HepG2 (cell line): ENCODE results near the gene PSD. TPM values are rescaled to one million over a fixed set of nuclear protein-coding genes. Genes with fewer than 3 reads are reported as not detected.

Experiments
- ATAC-seq: fragments of 200-7000 bp; cut with Tn5 transposase; 3 replicates; pipeline ENCODE4 v1.9.1; 2020; ENCODE audit warnings: mild to moderate bottlenecking, moderate library complexity
- BruUV-seq: library from RNA; stranded (reverse); fragments of 400-500 nt; replicated peaks from 2 replicates; lab custom pipeline; 2021; lab: Mats Ljungman, UMichigan
- CTCF ChIA-PET: fragments of 300-600 bp; formaldehyde crosslinking; extraction: SDS; loops from one replicate; lab custom pipeline; 2021; ENCODE audit warnings: low total read pairs, inconsistent platforms, low intra/inter-chr PET ratio; lab: Yijun Ruan, JAX
- POLR2A ChIA-PET: fragments of 350-600 bp; sonication (Branson Sonifier 250); formaldehyde crosslinking; loops from one replicate; lab custom pipeline; 2020; ENCODE audit warnings: antibody characterized with exemption, inconsistent platforms; lab: Yijun Ruan, JAX
- DNase-seq: peaks from one replicate; pipeline ENCODE4 v3.0.0-alpha.2; 2015; ENCODE audit warnings: low spot score
- FAIRE-seq: peaks from 3 replicates; lab custom pipeline; 2011; peaks lifted over from hg19 to GRCh38; lab: Jason Lieb, UNC
- H2AFZ ChIP-seq: one replicate; pipeline ENCODE4 v1.6.1; 2011; ENCODE audit warnings: low read length, inconsistent platforms
- H3K27ac ChIP-seq: fragments of 300-600 bp; 3 replicates; pipeline ENCODE4 v1.8.0; 2011; ENCODE audit warnings: mixed run types, mild to moderate bottlenecking, mixed read lengths, low read length, inconsistent platforms; ENCODE audit not compliant: insufficient read depth; ENCODE audit errors: extremely low read length
- H3K27me3 ChIP-seq, 2 experiments: fragments of 200-600 bp in 1 of 2; 2 replicates in 1 of 2; 3 replicates in 1 of 2; pipeline versions ENCODE4 v1.6.0 to v1.8.0; 2011; ENCODE audit warnings: low read length in 2 of 2, mild to moderate bottlenecking in 2 of 2, moderate library complexity in 2 of 2, inconsistent platforms in 1 of 2; ENCODE audit not compliant: insufficient read depth in 2 of 2, control insufficient read depth in 1 of 2
- H3K36me3 ChIP-seq, 2 experiments: fragments of 200-600 bp in 1 of 2; replicated peaks in 1 of 2; 2 replicates in 1 of 2; 3 replicates in 1 of 2; pipeline versions ENCODE4 v1.5.1 to v1.8.0; 2011; ENCODE audit warnings: low read length in 2 of 2, inconsistent platforms in 1 of 2; ENCODE audit not compliant: insufficient read depth in 2 of 2, control insufficient read depth in 1 of 2
- H3K4me1 ChIP-seq: 2 replicates; pipeline ENCODE4 v1.5.1; 2012; ENCODE audit warnings: low read length, inconsistent platforms; ENCODE audit not compliant: insufficient read depth
- H3K4me2 ChIP-seq: 2 replicates; pipeline ENCODE4 v1.6.0; 2011; ENCODE audit warnings: low read depth, low read length, inconsistent platforms
- H3K4me3 ChIP-seq, 3 experiments: fragments of 200-600 bp in 1 of 3; sonication (generic), shearing (Covaris generic) in 1 of 3; replicated peaks in 1 of 3; 2 replicates each; pipeline ENCODE4 v1.5.1; 2011 to 2016; ENCODE audit warnings: low read length in 3 of 3, inconsistent platforms in 2 of 3, low read depth in 2 of 3, mild to moderate bottlenecking in 2 of 3, control low read depth in 1 of 3, mixed read lengths in 1 of 3; ENCODE audit not compliant: insufficient read depth in 1 of 3
- H3K79me2 ChIP-seq: one replicate; pipeline ENCODE4 v1.6.1; 2011; ENCODE audit warnings: low read length, inconsistent platforms; ENCODE audit not compliant: insufficient read depth
- H3K9ac ChIP-seq: 2 replicates; pipeline ENCODE4 v1.6.0; 2011; ENCODE audit warnings: mild to moderate bottlenecking, low read depth, low read length, inconsistent platforms; ENCODE audit not compliant: insufficient read depth
- H3K9me3 ChIP-seq: 2 replicates; pipeline ENCODE4 v1.5.1; 2012; ENCODE audit warnings: mild to moderate bottlenecking, low read length
- H4K20me1 ChIP-seq: 2 replicates; pipeline ENCODE4 v1.6.0; 2011; ENCODE audit warnings: inconsistent platforms, mild to moderate bottlenecking, low read length, moderate library complexity; ENCODE audit not compliant: insufficient read depth
- BCL6 ChIP-seq: IDR thresholded peaks from 2 replicates; pipeline ENCODE4 v1.6.1; 2016; ENCODE audit warnings: missing genetic modification reagents, missing compliant biosample characterization
- HDAC1 ChIP-seq: sonication (generic); formaldehyde crosslinking; IDR thresholded peaks from 2 replicates; pipeline ENCODE4 v1.5.1; 2020; ENCODE audit warnings: mild to moderate bottlenecking, missing genetic modification reagents
- NFKBIZ ChIP-seq: IDR thresholded peaks from 2 replicates; pipeline ENCODE4 v1.6.1; 2018; ENCODE audit warnings: missing genetic modification reagents, missing compliant biosample characterization
- NONO ChIP-seq, 2 experiments: fragments of 450-650 bp in 1 of 2; sonication (generic) in 1 of 2; formaldehyde crosslinking in 1 of 2; IDR thresholded peaks in 1 of 2; conservative IDR thresholded peaks in 1 of 2; 2 replicates each; pipeline versions ENCODE4 v1.6.1 to v1.8.0; 2017 to 2022; ENCODE audit warnings: mild to moderate bottlenecking in 1 of 2, missing genetic modification reagents in 1 of 2, moderate library complexity in 1 of 2
- TIGD3 ChIP-seq: sonication (generic); formaldehyde crosslinking; IDR thresholded peaks from 2 replicates; pipeline ENCODE4 v1.5.1; 2020; ENCODE audit warnings: mild to moderate bottlenecking, missing genetic modification reagents, borderline replicate concordance
- ZC3H13 ChIP-seq: sonication (generic); formaldehyde crosslinking; IDR thresholded peaks from 2 replicates; pipeline ENCODE4 v1.8.1; 2023; ENCODE audit warnings: mild to moderate bottlenecking, missing genetic modification reagents, moderate library complexity
- ZNF644 ChIP-seq: IDR thresholded peaks from 2 replicates; pipeline ENCODE4 v1.6.1; 2016; ENCODE audit warnings: low read depth
- ZNF670 ChIP-seq: sonication (generic); formaldehyde crosslinking; IDR thresholded peaks from 2 replicates; pipeline ENCODE4 v1.8.0; 2022; ENCODE audit warnings: mild to moderate bottlenecking, missing genetic modification reagents, borderline replicate concordance
- ZNF737 ChIP-seq: sonication (generic); formaldehyde crosslinking; IDR thresholded peaks from 2 replicates; pipeline ENCODE4 v1.5.0; 2020; ENCODE audit warnings: missing genetic modification reagents, mild to moderate bottlenecking, borderline replicate concordance
- WGBS: methylation state at CpG from one replicate; pipeline ENCODE4 v1.1.6; 2017; ENCODE audit warnings: low lambda C conversion rate; 5-methylcytosine and 5-hydroxymethylcytosine counted together
- in situ Hi-C: cut with HindIII; loops from 2 replicates; pipeline ENCODE4 v1.10.0; 2017; ENCODE audit warnings: low pct_unique_long_range_greater_than_20kb; ENCODE audit not compliant: extremely low pct_ligation_motif_present
- intact Hi-C: fragments of 100-400 bp; cut with micrococcal nuclease; formaldehyde crosslinking; loops from one replicate; pipeline ENCODE4 v1.10.0; 2022; ENCODE audit not compliant: unreplicated experiment
- polyA plus RNA-seq, 8 experiments: library from polyadenylated mRNA; depleted of rRNA in 3 of 8; stranded (reverse) in 7 of 8; unstranded in 1 of 8; fragments of >200 nt; fragmentation: Illumina TruSeq in 4 of 8; extraction: Trizol in 4 of 8; gene quantifications; 2 replicates each; pipeline versions ENCODE4 v1.2.1 to v1.2.3, GENCODE V29; 2011 to 2016; ENCODE audit warnings: low read depth in 4 of 8, missing spikeins in 1 of 8, mixed read lengths in 1 of 8; ENCODE audit not compliant: insufficient read depth in 1 of 8
- total RNA-seq, 5 experiments: library from RNA; depleted of rRNA; stranded (reverse); fragments of >200 nt; fragmentation: Illumina TruSeq; extraction: Trizol; gene quantifications; 2 replicates each; pipeline ENCODE4 v1.2.3, GENCODE V29; 2016; ENCODE audit warnings: low read depth in 1 of 5
- TF ChIP-seq, protein P1 (sequence below): sonication (generic); formaldehyde crosslinking; IDR thresholded peaks from 2 replicates; pipeline ENCODE4 v1.9.0; 2021; ENCODE audit warnings: missing genetic modification reagents, borderline replicate concordance
- TF ChIP-seq, protein P2 (sequence below): sonication (generic); formaldehyde crosslinking; IDR thresholded peaks from 2 replicates; pipeline ENCODE4 v1.5.0; 2020; ENCODE audit warnings: mild to moderate bottlenecking, missing genetic modification reagents
- TF ChIP-seq, protein P3 (sequence below): sonication (generic); formaldehyde crosslinking; conservative IDR thresholded peaks from 2 replicates; pipeline ENCODE4 v1.4.0; 2020; ENCODE audit warnings: missing genetic modification reagents

Gene PSD
- total and polyA plus RNA-seq, 2 of the 13 experiments (the other 11 are each of a cell fraction or from before 2014, with no cell fraction given): 0.35 to 0.58 TPM

DNA sequence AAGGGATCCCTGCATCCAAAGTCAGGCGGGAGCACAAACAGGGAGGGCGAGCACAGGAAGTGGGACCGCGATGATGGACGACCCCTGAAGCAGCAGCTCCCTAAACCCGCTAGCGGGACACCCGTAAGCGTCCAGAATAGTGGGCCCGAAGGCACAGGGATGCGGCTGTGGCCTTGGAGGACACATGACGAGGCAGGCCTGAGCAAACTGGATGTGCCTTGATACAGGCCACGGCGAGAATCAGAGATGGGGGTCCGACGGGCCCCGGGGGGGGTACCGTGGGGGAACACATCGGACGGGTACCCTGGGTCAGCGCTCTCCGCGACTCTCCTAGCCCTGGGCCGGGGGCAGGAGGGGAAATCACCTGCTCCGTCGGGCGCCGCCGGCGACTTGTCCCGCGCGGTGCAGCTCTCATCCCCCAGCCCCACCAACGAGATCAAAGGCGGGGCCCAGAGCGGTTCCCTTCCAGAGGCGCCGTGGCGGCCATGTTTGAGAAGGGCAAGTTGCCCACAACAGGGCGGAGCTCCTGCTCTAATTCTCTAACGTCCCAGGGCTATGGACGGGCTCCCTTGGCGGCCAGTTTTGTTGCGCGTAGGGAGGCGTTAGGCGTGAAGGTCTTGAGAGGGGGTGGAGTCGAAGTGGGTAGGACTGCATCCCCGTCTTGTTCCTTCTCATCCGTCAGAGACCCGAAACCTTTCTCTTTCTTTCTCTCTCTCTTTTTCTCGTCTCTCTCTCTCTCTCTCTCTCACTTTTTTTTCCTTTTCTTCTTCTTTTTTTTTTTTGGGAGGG lies 13.8 kb upstream of the PSD start, which contains the start of gene CUEDC2 (continued):
- TF ChIP-seq, protein P1, sequence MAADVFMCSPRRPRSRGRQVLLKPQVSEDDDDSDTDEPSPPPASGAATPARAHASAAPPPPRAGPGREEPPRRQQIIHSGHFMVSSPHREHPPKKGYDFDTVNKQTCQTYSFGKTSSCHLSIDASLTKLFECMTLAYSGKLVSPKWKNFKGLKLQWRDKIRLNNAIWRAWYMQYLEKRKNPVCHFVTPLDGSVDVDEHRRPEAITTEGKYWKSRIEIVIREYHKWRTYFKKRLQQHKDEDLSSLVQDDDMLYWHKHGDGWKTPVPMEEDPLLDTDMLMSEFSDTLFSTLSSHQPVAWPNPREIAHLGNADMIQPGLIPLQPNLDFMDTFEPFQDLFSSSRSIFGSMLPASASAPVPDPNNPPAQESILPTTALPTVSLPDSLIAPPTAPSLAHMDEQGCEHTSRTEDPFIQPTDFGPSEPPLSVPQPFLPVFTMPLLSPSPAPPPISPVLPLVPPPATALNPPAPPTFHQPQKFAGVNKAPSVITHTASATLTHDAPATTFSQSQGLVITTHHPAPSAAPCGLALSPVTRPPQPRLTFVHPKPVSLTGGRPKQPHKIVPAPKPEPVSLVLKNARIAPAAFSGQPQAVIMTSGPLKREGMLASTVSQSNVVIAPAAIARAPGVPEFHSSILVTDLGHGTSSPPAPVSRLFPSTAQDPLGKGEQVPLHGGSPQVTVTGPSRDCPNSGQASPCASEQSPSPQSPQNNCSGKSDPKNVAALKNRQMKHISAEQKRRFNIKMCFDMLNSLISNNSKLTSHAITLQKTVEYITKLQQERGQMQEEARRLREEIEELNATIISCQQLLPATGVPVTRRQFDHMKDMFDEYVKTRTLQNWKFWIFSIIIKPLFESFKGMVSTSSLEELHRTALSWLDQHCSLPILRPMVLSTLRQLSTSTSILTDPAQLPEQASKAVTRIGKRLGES (CRISPR knock-in tag): no peak
- TF ChIP-seq, protein P2, sequence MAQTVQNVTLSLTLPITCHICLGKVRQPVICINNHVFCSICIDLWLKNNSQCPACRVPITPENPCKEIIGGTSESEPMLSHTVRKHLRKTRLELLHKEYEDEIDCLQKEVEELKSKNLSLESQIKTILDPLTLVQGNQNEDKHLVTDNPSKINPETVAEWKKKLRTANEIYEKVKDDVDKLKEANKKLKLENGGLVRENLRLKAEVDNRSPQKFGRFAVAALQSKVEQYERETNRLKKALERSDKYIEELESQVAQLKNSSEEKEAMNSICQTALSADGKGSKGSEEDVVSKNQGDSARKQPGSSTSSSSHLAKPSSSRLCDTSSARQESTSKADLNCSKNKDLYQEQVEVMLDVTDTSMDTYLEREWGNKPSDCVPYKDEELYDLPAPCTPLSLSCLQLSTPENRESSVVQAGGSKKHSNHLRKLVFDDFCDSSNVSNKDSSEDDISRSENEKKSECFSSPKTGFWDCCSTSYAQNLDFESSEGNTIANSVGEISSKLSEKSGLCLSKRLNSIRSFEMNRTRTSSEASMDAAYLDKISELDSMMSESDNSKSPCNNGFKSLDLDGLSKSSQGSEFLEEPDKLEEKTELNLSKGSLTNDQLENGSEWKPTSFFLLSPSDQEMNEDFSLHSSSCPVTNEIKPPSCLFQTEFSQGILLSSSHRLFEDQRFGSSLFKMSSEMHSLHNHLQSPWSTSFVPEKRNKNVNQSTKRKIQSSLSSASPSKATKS (CRISPR knock-in tag): no peak
- TF ChIP-seq ZNF670 (CRISPR knock-in tag): no peak
- TF ChIP-seq, all 625 proteins: peak for 246

DNA sequence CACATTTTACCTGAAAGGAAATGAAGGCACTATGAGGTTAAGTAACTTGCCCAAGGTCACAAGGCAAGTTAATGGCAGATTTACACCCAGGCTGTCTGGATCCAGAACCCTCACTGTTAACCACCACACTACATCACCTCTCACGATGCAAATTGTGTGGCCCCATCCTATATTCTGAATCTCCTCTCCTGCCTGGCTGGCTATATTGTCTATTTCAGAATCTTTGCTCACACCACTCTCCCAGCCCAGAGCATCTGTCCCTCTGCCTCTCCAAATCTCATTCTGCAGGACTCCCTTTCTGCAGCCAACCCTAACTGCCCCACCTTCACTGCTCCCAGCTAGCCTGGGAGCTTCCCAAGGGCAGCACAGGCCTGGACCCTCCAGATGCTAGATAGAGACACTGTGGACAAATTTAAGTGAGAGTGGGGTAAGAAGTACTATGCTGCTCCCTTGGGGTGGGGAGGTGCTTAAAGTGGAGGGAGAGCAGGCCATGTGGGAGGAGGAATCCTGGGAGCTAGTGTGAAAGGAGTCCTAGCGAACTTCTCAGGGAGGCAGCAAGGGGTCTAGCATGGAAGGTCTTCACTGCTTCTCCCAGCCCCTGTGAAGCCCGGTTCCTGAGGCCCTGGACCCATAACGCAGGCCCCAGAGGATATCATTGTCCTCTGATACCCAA lies 13.0 kb upstream of the PSD start:
- DNase-seq: no peak
- in situ Hi-C loops: no loop called here
- H3K4me1 ChIP-seq: peaks cover 32% of the 10 kb centered on the region
- H3K27ac ChIP-seq: peak overlapping the region; percentile 62
- H3K4me2 ChIP-seq: peak overlapping the region; percentile 76
- intact Hi-C loops: loop anchor here (1.0 to 2.0 kb wide), 2 partner anchors 9 to 17 kb away; no protein-coding TSS in a partner anchor
- WGBS: 14% methylated on average over 4 of the region's 4 CpGs
- ChIA-PET POLR2A (interaction anchor here (1.1 to 6.8 kb wide), 10 partner anchors 10 to 210 kb away, joined by 3 to 135 read pairs (median 8); partner anchors contain the start of genes C10orf95, FBXL15, NFKB2 and SUFU), CTCF (no interaction called here)
- peak; percentile 6 for ATAC-seq
- H3K9ac ChIP-seq: peak overlapping the region; percentile 85
- H3K9me3 ChIP-seq: no peaks in the 10 kb centered on the region
- no peak overlapping the region for H2AFZ ChIP-seq
- peaks cover 5% of the 10 kb centered on the region for H3K79me2 ChIP-seq
- H4K20me1 ChIP-seq: no peaks in the 10 kb centered on the region
- BruUV-seq: no TSS peak
- no peaks in the 10 kb centered on the region for H3K36me3 ChIP-seq
- H3K27me3 ChIP-seq: no peaks in the 10 kb centered on the region; a peak in 1 of 5 replicates
- FAIRE-seq: no peak
- H3K4me3 ChIP-seq: peak overlapping the region; percentile 74 to 92 (median 91)
- TF ChIP-seq HDAC1 (CRISPR knock-in tag) (no peak), ZC3H13 (0 out of 2 replicates have a peak, but pooled peaks have one; percentile 47), NFKBIZ (CRISPR knock-in tag) (no peak), ZNF644 (no peak), BCL6 (0 out of 2 replicates have a peak, but pooled peaks have one; percentile 6), TIGD3 (no peak), ZNF737 (CRISPR knock-in tag) (0 out of 2 replicates have a peak, but pooled peaks have one; percentile 57), NONO (IDR thresholded peaks at IDR 0.05) (no peak), NONO (CRISPR knock-in tag; conservative IDR thresholded peaks at IDR 0.05) (0 out of 2 replicates have a peak, but pooled peaks have one; percentile 37)
- TF ChIP-seq, protein P3, sequence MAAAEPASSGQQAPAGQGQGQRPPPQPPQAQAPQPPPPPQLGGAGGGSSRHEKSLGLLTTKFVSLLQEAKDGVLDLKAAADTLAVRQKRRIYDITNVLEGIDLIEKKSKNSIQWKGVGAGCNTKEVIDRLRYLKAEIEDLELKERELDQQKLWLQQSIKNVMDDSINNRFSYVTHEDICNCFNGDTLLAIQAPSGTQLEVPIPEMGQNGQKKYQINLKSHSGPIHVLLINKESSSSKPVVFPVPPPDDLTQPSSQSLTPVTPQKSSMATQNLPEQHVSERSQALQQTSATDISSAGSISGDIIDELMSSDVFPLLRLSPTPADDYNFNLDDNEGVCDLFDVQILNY (CRISPR knock-in tag): no peak
